Islet of Langerhans (tissue), 1 donor: Measurements from ENCODE around the gene EYS.
"Not testable (repeated sequence)": the region's sequence is repeated elsewhere in the genome, so short reads cannot be mapped to it uniquely, and the experiment has no call there.

Source experiments
- FAIRE-seq: peaks from one replicate; lab custom pipeline; 2011; peaks lifted over from hg19 to GRCh38; lab: Jason Lieb, UNC

Gene EYS

GRCh38 chr6:65088575-65088974 is 618.5 kb downstream of the EYS start:
- no peak for FAIRE-seq

GRCh38 chr6:65081756-65082155 is 625.3 kb downstream of the EYS start:
- FAIRE-seq: no peak

- no peak for FAIRE-seq
These were observed 631.3 kb downstream of the EYS start for GRCh38 chr6:65075705-65076230.

- no peak for FAIRE-seq
These were observed 634.5 kb downstream of the EYS start for GRCh38 chr6:65072500-65072899.

DNA sequence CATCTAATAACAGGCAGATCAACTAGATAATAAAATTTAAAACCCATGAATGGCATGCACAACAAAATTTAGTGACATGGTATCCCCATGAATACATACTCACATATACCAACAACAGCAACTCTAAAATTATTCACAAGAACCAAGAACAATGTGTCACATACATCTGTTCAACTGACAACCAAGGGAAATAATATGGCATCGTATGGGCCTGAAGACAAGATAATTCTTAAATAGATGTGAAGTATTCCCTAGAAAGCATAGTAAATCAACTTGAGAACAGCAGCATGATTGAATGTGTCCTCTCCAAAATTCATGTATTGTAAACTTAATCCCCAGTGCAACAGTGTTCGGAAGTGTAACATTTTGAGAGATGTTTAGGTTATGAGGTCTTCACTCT is 635.5 kb downstream of the EYS start:
- no peak for FAIRE-seq

DNA sequence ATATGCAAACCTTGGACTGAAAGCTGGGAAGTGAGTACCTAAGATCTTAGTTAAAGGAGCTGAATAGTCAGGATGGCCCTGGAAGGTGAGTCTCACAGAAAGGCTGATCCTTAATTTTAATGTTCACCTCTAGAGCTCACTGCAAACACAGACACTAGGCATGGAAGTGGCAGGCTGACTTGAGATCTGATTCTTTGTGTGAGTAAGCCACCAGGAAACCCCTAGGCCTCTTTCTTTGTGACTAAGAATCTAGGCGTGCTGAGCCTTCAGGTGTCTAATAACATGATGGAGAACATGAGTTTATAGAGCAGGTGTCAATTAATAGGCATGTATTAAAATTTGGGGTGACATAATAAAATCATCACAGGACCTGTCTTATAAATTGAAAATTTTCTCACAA is 642.2 kb downstream of the EYS start:
- FAIRE-seq: no peak

DNA sequence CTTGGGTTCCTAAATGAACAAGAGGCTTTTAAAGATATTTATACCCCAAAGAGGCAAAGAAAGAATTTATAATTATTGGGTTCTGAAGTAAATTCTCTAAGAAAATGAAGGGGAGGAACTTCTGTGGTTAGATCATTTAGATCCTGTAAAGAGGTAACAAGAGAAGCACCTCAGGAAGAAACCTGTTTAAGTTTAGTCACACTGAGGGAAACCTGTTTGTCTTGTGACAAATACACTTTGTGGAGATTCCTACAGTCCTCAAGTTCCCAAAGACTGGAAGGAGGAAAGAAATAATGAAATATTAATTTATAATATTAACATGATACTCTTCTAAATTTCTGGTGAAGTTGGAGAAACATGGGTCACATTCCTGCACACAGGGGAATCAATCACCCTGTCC is 647.5 kb downstream of the EYS start:
- no peak for FAIRE-seq

GRCh38 chr6:65055545-65055944 is 651.5 kb downstream of the EYS start:
- FAIRE-seq: no peak

DNA sequence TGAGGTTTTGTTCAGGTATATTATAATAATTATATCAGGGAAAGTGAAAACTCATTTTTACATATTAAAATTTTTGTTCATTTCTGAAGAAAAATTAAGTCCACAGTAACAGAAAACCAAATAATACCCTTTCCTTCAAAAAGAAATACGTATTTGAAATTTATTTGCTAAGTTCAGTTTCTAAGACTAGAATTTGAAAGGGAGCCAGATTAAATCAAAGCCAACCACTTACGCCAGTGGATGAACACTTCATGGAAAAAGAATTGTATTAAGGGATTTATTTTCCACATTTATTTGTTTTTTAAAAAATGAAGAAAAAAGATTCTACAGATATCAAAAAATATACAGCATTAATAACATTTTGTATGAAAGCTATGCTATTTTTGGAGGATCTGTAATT is 654.4 kb downstream of the EYS start:
- FAIRE-seq: no peak

DNA sequence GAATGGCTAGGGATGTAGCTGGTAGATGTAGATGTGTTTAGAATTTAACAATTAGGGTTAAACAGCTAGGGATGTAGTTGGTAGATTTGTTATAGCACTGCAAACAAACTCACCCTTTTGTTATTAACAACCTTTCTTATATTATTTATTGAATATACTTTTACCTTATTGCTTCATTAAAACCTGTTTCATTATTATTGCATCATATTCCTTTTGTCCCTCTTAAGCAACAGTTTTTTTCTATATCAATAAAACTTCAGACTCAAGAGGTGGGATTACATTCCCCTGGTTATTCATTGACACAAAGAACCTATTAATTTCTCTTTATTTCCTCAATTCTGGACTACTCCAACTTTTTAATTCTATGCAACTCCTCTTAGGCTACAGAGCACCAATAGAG is 661.2 kb downstream of the EYS start:
- FAIRE-seq: no peak

GRCh38 chr6:65014006-65014405 is 693.0 kb downstream of the EYS start:
- FAIRE-seq: no peak

GRCh38 chr6:65006788-65007187 is 700.2 kb downstream of the EYS start:
- FAIRE-seq: no peak

- FAIRE-seq: no peak
These were observed 702.7 kb downstream of the EYS start for GRCh38 chr6:65004283-65004682.

DNA sequence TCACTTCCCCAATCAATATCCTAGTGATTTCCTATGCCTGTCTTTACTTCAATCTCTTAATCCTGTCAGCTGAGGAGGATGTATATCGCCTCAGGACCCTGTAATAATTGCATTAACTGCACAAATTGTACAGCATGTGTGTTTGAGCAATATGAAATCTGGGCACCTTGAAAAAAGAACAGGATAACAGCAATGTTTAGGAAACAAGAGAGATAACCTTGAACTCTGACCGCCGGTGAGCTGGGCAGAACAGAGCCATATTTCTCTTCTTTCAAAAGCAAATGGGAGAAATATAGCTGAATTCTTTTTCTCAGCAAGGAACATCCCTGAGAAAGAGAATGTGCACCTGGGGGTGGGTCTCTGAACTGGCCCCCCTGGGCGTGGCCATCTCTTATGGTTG is 704.1 kb downstream of the EYS start:
- not testable (repeated sequence) for FAIRE-seq

DNA sequence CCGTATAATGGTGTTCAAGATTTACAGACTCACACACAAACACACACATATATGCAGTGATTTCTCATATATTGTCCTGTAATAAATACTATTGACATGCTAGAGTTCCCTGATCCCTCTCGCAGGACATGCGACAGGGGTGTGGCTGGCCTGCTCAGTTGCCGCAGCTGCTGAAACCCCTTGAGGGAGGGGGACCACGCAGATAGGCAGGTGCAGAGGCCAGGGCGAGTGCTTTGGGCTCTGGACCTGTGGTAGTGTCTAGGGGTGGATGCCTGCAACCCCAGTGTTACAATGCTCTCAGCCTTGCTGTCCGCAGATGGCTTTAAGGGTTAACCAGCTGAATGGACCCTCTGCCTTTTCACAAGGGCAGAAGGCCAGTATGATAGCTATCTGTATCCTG is 706.2 kb downstream of the EYS start:
- FAIRE-seq: no peak

DNA sequence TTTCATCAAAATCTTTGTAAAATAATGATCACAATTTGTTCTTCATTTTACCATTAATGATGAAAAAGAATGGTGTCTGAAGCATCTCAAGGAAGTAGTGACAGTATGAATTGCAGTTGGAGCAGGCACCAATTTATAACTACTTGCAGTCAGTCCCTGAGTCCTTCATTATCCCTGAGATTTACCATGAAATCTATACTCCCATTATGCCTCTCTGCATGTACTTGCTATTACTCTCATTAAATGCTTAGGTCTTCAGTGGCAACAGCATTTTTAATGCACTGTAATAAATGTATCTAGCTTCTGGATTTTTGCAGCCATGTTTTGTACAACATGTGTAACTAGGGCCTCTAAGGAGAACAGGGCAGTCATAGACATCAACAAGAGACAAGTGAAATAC is 708.8 kb downstream of the EYS start:
- FAIRE-seq: no peak

- FAIRE-seq: no peak
These were observed 710.7 kb downstream of the EYS start for GRCh38 chr6:64996301-64996700.

- FAIRE-seq: no peak
These were observed 716.2 kb downstream of the EYS start for GRCh38 chr6:64990652-64991304.

- no peak for FAIRE-seq
These were observed 718.9 kb downstream of the EYS start for GRCh38 chr6:64988148-64988547.

DNA sequence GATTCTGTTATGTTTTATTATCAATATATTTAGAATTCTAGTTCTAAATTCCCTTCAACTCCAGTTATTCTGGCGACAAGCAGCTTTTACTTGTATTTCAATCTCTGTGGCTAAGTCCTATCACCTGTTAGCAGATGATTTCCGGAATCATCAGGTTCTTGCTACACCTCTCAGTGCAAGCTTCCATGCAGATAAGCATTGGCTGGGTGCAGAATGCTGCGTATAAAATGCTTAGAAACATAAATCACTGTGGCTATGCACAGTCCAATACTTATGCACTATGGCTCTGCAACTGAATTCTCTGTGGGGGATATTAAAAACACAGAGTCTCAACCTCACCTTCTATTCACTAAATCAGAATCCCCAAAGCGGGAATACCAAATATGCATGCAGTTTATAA is 720.0 kb downstream of the EYS start:
- FAIRE-seq: no peak

- FAIRE-seq: no peak
These were observed 721.3 kb downstream of the EYS start for GRCh38 chr6:64985726-64986125.

DNA sequence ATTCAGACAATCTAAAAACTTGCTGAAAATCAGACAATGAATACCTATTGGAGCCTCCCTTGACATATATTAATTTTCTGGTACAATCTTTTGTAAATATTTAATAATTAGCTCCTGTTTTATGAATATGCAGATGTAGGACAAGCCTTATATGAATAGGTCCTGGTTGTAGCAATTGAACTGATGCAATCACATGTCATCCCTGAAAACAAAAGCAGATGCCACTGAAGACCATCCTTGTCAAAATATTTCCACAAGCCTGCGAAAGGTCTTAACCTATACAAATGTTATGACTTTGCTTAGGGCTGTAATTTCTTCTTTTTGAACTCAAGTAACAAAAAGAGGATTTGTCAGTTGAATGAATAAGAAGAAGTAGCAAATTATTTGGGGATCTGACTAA is 722.1 kb downstream of the EYS start:
- no peak for FAIRE-seq

- FAIRE-seq: no peak
These were observed 723.9 kb downstream of the EYS start for GRCh38 chr6:64983089-64983488.

- FAIRE-seq: no peak
These were observed 733.9 kb downstream of the EYS start for GRCh38 chr6:64973142-64973541.

DNA sequence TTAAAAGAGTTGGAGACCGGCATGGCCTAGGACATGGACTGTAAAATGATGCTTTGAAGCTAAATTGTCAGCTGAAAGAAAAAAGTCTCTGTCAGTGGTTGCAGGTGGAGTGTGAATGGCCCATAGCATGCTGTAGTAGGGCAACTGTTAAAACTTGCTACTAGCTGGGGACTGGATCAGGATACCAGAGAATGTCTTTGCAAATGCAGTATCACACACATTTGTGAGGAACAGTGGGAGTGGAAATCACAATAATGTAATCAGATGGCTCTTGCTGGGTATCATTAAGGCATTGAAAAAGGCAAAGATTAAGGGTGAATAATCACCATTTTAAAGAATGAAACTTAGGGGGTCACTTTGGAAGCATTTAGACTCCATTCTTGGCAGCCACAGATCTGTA is 737.9 kb downstream of the EYS start:
- FAIRE-seq: no peak
